T-helper 1 cell (primary cell): ENCODE data around the gene EMP3.

Experiments used
- DNase-seq, 5 donors: peaks; one replicate each; pipeline ENCODE4 v3.0.0-alpha.2; 2012 to 2020

EMP3 gene

DNA sequence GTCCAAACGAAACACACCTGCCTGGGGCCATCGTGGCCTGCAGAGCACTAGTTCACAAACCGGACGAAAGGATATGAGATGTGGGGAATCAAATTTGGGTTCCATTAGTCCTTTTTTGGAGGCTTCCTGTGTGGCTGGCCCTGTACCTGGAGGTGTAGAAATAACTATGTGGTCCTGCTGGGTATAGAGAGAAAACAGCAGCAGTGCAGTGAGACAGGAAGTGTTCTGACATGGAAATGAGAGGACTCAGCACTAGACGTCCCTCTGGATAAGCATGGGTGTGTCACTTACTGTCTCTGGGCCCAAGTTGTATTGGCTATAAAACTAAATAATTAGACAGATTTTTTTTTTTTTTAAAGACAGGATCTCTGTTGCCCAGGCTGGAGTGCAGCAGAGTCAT is 53.7 kb downstream of the EMP3 start:
- no peak for DNase-seq
